ENCODE results near the gene C4orf51. TPM values are rescaled to one million over a fixed set of nuclear protein-coding genes. Genes with fewer than 3 reads are reported as not detected.

C4orf51 gene
- total RNA-seq, 4 donors from 2014 or later: not detected

- 83 to 100% methylated on average over 1 of the region's 1 CpG for WGBS, 2 donors (ENCODE audit: low coverage in 1 of 2)
- Histone ChIP-seq H3K27ac (no peak overlapping the region), H3K4me3 (no peak overlapping the region), H3K36me3 (no peaks in the 10 kb centered on the region), H3K27me3 (no peaks in the 10 kb centered on the region), H3K9me3 (no peaks in the 10 kb centered on the region), H3K4me1 (no peaks in the 10 kb centered on the region)
- no peak for TF ChIP-seq EP300 (IDR thresholded peaks at IDR 0.05)
- TF ChIP-seq CTCF (IDR thresholded peaks at IDR 0.05): no peak
- TF ChIP-seq POLR2AphosphoS5 (IDR thresholded peaks at IDR 0.05): no peak
- TF ChIP-seq POLR2A (IDR thresholded peaks at IDR 0.05): no peak
- ATAC-seq: no peak
Measured at GRCh38 chr4:145665773-145666172, 14.2 kb upstream of the C4orf51 start.

GRCh38 chr4:145670422-145670821 is 9.5 kb upstream of the C4orf51 start:
- Histone ChIP-seq H3K4me1 (no peaks in the 10 kb centered on the region), H3K27ac (no peak overlapping the region), H3K4me3 (no peak overlapping the region), H3K9me3 (no peaks in the 10 kb centered on the region), H3K27me3 (no peaks in the 10 kb centered on the region), H3K36me3 (no peaks in the 10 kb centered on the region)
- no peak for TF ChIP-seq POLR2AphosphoS5 (IDR thresholded peaks at IDR 0.05)
- TF ChIP-seq CTCF (IDR thresholded peaks at IDR 0.05): no peak
- TF ChIP-seq POLR2A (IDR thresholded peaks at IDR 0.05): no peak
- ATAC-seq: no peak

- peak overlapping the region; percentile 24 to 65 (median 44) for H3K27ac ChIP-seq
Measured at GRCh38 chr4:145679520-145679919, 426 bp upstream of the C4orf51 start.

GRCh38 chr4:145680902-145681301 is 956 bp downstream of the C4orf51 start:
- no peak for ATAC-seq
- peaks cover 0 to 4% (median 0%) of the 10 kb centered on the region in 3 donors for H3K9me3 ChIP-seq
- no peaks in the 10 kb centered on the region for H3K36me3 ChIP-seq
- WGBS, 2 donors (ENCODE audit: low coverage in 1 of 2): 80 to 89% methylated on average over 1 of the region's 1 CpG
- peaks cover 0 to 20% (median 0%) of the 10 kb centered on the region in 3 donors for H3K4me1 ChIP-seq
- peak overlapping the region in 1 of 4 donors; percentile 45 for H3K27ac ChIP-seq
- H3K4me3 ChIP-seq: no peak overlapping the region
- TF ChIP-seq POLR2A (IDR thresholded peaks at IDR 0.05) (no peak), EP300 (IDR thresholded peaks at IDR 0.05) (no peak)
- H3K27me3 ChIP-seq: no peaks in the 10 kb centered on the region

More at GRCh38 chr4:145679520-145679919, 426 bp upstream of the C4orf51 start:
- peak; percentile 84 for ATAC-seq
- Histone ChIP-seq H3K4me1 (peaks cover 0 to 20% (median 0%) of the 10 kb centered on the region in 3 donors), H3K36me3 (no peaks in the 10 kb centered on the region), H3K4me3 (no peak overlapping the region), H3K9me3 (peaks cover 0 to 4% (median 0%) of the 10 kb centered on the region in 3 donors), H3K27me3 (no peaks in the 10 kb centered on the region)
- TF ChIP-seq CTCF (IDR thresholded peaks at IDR 0.05): no peak
- peak; percentile 81 for TF ChIP-seq POLR2AphosphoS5 (IDR thresholded peaks at IDR 0.05)
- 0 to 17% methylated on average over 1 of the region's 1 CpG for WGBS, 2 donors (ENCODE audit: low coverage in 1 of 2)

DNA sequence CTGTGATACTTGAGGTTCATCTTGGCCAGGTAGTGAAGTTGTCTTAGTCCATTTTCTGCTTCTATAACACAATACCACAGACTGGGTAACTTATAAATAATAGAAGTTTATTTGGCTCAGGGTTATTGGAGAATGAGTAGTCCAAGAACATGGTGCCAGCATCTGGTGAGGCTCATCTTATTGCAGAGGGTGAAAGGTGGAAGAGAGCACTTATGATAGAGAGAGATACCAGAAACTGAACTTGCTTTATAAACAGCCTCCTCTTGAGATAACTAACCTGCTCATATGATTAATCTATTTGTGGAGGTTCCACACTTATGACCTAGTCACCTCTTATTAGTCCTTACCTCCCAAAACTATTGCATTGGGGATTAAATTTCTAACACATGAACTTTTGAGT is 1.6 kb downstream of the C4orf51 start:
- Histone ChIP-seq H3K4me1 (peaks cover 0 to 20% (median 0%) of the 10 kb centered on the region in 3 donors), H3K9me3 (peaks cover 0 to 4% (median 0%) of the 10 kb centered on the region in 3 donors), H3K4me3 (no peak overlapping the region), H3K27me3 (no peaks in the 10 kb centered on the region), H3K27ac (no peak overlapping the region), H3K36me3 (no peaks in the 10 kb centered on the region)
- TF ChIP-seq EP300 (IDR thresholded peaks at IDR 0.05) (no peak), POLR2AphosphoS5 (IDR thresholded peaks at IDR 0.05) (no peak), POLR2A (IDR thresholded peaks at IDR 0.05) (no peak), CTCF (IDR thresholded peaks at IDR 0.05) (no peak)
- no peak for ATAC-seq
